IMR-90 (cell line): ENCODE results near the gene KCNN4. TPM values are rescaled to one million over a fixed set of nuclear protein-coding genes. Genes with fewer than 3 reads are reported as not detected.

ENCODE experiments used
- ATAC-seq: fragments of 200-7000 bp; cut with Tn5 transposase; 2 replicates; pipeline ENCODE4 v1.9.1; 2020; ENCODE audit warnings: low read depth, mild to moderate bottlenecking, moderate library complexity
- BruUV-seq: library from RNA; stranded (reverse); fragments of 400-500 nt; replicated peaks from 2 replicates; lab custom pipeline; 2021; lab: Mats Ljungman, UMichigan
- CTCF ChIA-PET: fragments of 300-600 bp; formaldehyde crosslinking; extraction: SDS; loops from one replicate; lab custom pipeline; 2021; ENCODE audit warnings: antibody characterized with exemption; lab: Yijun Ruan, JAX
- POLR2A ChIA-PET: fragments of 300-600 bp; sonication (Branson Sonifier 250); formaldehyde crosslinking; loops from one replicate; lab custom pipeline; 2022; ENCODE audit warnings: antibody characterized with exemption; ENCODE audit not compliant: unreplicated experiment; lab: Charles Lee
- DNase-seq: peaks from one replicate; pipeline ENCODE4 v3.0.0; 2013
- H2AFZ ChIP-seq: replicated peaks from 2 replicates; pipeline ENCODE3; 2013; ENCODE audit warnings: low read length, mild to moderate bottlenecking; ENCODE audit not compliant: poor library complexity
- H2AK5ac ChIP-seq: 2 replicates; pipeline ENCODE4 v1.6.1; 2013; ENCODE audit warnings: low read depth, low read length, inconsistent platforms
- H2AK9ac ChIP-seq: replicated peaks from 2 replicates; pipeline ENCODE3; 2013; ENCODE audit warnings: mild to moderate bottlenecking, low read depth, low read length, moderate library complexity; ENCODE audit not compliant: poor library complexity
- H2BK120ac ChIP-seq: 2 replicates; pipeline ENCODE4 v1.6.1; 2013; ENCODE audit warnings: low read depth, low read length, inconsistent platforms
- H2BK15ac ChIP-seq: 3 replicates; pipeline ENCODE4 v1.6.1; 2013; ENCODE audit warnings: low read depth, low read length, inconsistent platforms
- H2BK20ac ChIP-seq: 2 replicates; pipeline ENCODE4 v1.6.1; 2013; ENCODE audit warnings: low read depth, mild to moderate bottlenecking, inconsistent platforms, low read length, moderate library complexity
- H2BK5ac ChIP-seq: 2 replicates; pipeline ENCODE4 v1.6.1; 2013; ENCODE audit warnings: mild to moderate bottlenecking, low read depth, low read length, inconsistent platforms; ENCODE audit not compliant: poor library complexity, severe bottlenecking
- H3K14ac ChIP-seq: replicated peaks from 2 replicates; pipeline ENCODE4 v1.6.1; 2013; ENCODE audit warnings: low read depth, low read length, inconsistent platforms
- H3K18ac ChIP-seq: 2 replicates; pipeline ENCODE4 v1.6.1; 2013; ENCODE audit warnings: low read depth, low read length, control low read depth
- H3K23ac ChIP-seq: 2 replicates; pipeline ENCODE4 v1.6.1; 2013; ENCODE audit warnings: low read depth, low read length, inconsistent platforms
- H3K27ac ChIP-seq: 2 replicates; pipeline ENCODE4 v1.5.1; 2013; ENCODE audit warnings: mild to moderate bottlenecking, control low read depth, low read length; ENCODE audit not compliant: insufficient read depth
- H3K27me3 ChIP-seq: 2 replicates; pipeline ENCODE4 v1.6.1; 2013; ENCODE audit warnings: low read length; ENCODE audit not compliant: control insufficient read depth, insufficient read depth
- H3K36me3 ChIP-seq: 2 replicates; pipeline ENCODE4 v1.6.1; 2013; ENCODE audit warnings: low read length, mixed read lengths; ENCODE audit not compliant: control insufficient read depth, insufficient read depth
- H3K4ac ChIP-seq: 2 replicates; pipeline ENCODE4 v1.6.1; 2013; ENCODE audit warnings: low read depth, low read length, inconsistent platforms
- H3K4me1 ChIP-seq: 2 replicates; pipeline ENCODE4 v1.6.1; 2013; ENCODE audit warnings: low read length, mixed read lengths; ENCODE audit not compliant: control insufficient read depth, insufficient read depth
- H3K4me2 ChIP-seq: 2 replicates; pipeline ENCODE4 v1.6.1; 2013; ENCODE audit warnings: low read depth, mild to moderate bottlenecking, control low read depth, low read length, moderate library complexity
- H3K4me3 ChIP-seq: 2 replicates; pipeline ENCODE4 v1.5.1; 2013; ENCODE audit warnings: low read depth, mild to moderate bottlenecking, control low read depth, low read length, moderate library complexity; ENCODE audit not compliant: insufficient read depth
- H3K56ac ChIP-seq: 2 replicates; pipeline ENCODE4 v1.6.1; 2013; ENCODE audit warnings: low read length, inconsistent platforms; ENCODE audit not compliant: insufficient read depth; ENCODE audit errors: extremely low read depth
- H3K79me1 ChIP-seq, 2 experiments: 2 replicates each; pipeline ENCODE4 v1.6.1; 2013; ENCODE audit warnings: low read length in 2 of 2, inconsistent platforms in 1 of 2, low read depth in 1 of 2
- H3K9ac ChIP-seq: 2 replicates; pipeline ENCODE4 v1.6.1; 2013; ENCODE audit warnings: low read depth, low read length, control low read depth
- H3K9me1 ChIP-seq: 2 replicates; pipeline ENCODE4 v1.6.1; 2013; ENCODE audit warnings: low read length, inconsistent platforms; ENCODE audit not compliant: insufficient read depth
- H3K9me3 ChIP-seq: 2 replicates; pipeline ENCODE4 v1.6.1; 2013; ENCODE audit warnings: low read length; ENCODE audit not compliant: control insufficient read depth, insufficient read depth
- H4K20me1 ChIP-seq: 2 replicates; pipeline ENCODE4 v1.6.1; 2013; ENCODE audit warnings: low read length, inconsistent platforms; ENCODE audit not compliant: insufficient read depth
- H4K5ac ChIP-seq: 2 replicates; pipeline ENCODE4 v1.6.1; 2013; ENCODE audit warnings: mild to moderate bottlenecking, low read depth, low read length, control low read depth
- H4K8ac ChIP-seq, 2 experiments: 2 replicates each; pipeline ENCODE4 v1.6.1; 2013; ENCODE audit warnings: low read depth in 2 of 2, low read length in 2 of 2, control low read depth in 1 of 2, inconsistent platforms in 1 of 2
- H4K91ac ChIP-seq: 2 replicates; pipeline ENCODE4 v1.6.1; 2013; ENCODE audit warnings: low read depth, low read length, inconsistent platforms; ENCODE audit not compliant: insufficient read depth
- CTCF ChIP-seq: conservative IDR thresholded peaks from 2 replicates; pipeline ENCODE4 v1.5.1; 2012; ENCODE audit warnings: mild to moderate bottlenecking, low read depth, low read length, improper control_type of control experiment
- RCOR1 ChIP-seq: IDR thresholded peaks from 2 replicates; pipeline ENCODE4 v1.6.1; 2012; ENCODE audit warnings: mild to moderate bottlenecking, low read length, improper control_type of control experiment; ENCODE audit not compliant: insufficient replicate concordance
- SMC3 ChIP-seq: fragments of 150-350 bp; IDR thresholded peaks from 2 replicates; pipeline ENCODE4 v1.6.1; 2016; ENCODE audit warnings: low read depth, mild to moderate bottlenecking, antibody characterized with exemption, low read length, moderate library complexity
- WGBS, 2 experiments: methylation state at CpG; one replicate each; pipeline versions ENCODE4 v1.1.5 to v1.1.7; 2013; ENCODE audit warnings: missing lambda C conversion rate in 2 of 2; ENCODE audit not compliant: insufficient read length in 1 of 2; ENCODE audit errors: extremely low coverage in 2 of 2; 5-methylcytosine and 5-hydroxymethylcytosine counted together
- dilution Hi-C: fragments of 300-500 bp; cut with HindIII; formaldehyde crosslinking; loops from one replicate; pipeline ENCODE4 v1.14.3; 2018; ENCODE audit warnings: low sequenced_read_pairs; ENCODE audit not compliant: unreplicated experiment
- in situ Hi-C: fragments of 300-500 bp; cut with MboI; formaldehyde crosslinking; loops from 3 replicates; pipeline ENCODE4 v1.14.3; 2019; ENCODE audit warnings: low sequenced_read_pairs, inconsistent platforms, mixed read lengths
- intact Hi-C: fragments of 100-400 bp; cut with micrococcal nuclease; formaldehyde crosslinking; loops from 2 replicates; pipeline ENCODE4 v1.10.0; 2022
- polyA plus RNA-seq, 3 experiments: library from polyadenylated mRNA; depleted of rRNA; stranded (reverse); fragments of >200 nt; gene quantifications; 2 replicates each; pipeline ENCODE4 v1.2.3, GENCODE V29; 2012; ENCODE audit warnings: low replicate concordance in 1 of 3
- total RNA-seq: library from RNA; depleted of rRNA; stranded (reverse); fragments of >200 nt; gene quantifications from 2 replicates; pipeline ENCODE4 v1.2.3, GENCODE V29; 2012

Gene KCNN4
- total and polyA plus RNA-seq, 2 of the 4 experiments (the other 2 are of a cell fraction), result 0.54 to 0.99 TPM

GRCh38 chr19:43723588-43723987 lies 57.2 kb downstream of the KCNN4 start:
- Histone ChIP-seq H3K79me1 (no peaks in the 10 kb centered on the region), H3K9me3 (no peaks in the 10 kb centered on the region), H2AK5ac (no peak overlapping the region), H3K27ac (no peak overlapping the region), H4K91ac (no peak overlapping the region), H3K14ac (no peak overlapping the region), H3K9me1 (peaks cover 13% of the 10 kb centered on the region; the same call in 1 of the 2 replicates), H3K4me3 (no peak overlapping the region), H3K9ac (no peak overlapping the region), H3K4me2 (no peak overlapping the region), H4K5ac (no peak overlapping the region), H3K23ac (no peak overlapping the region), H3K27me3 (no peaks in the 10 kb centered on the region), H2BK120ac (no peak overlapping the region), H3K4ac (no peak overlapping the region), H2AFZ (no peak overlapping the region), H2BK5ac (no peak overlapping the region), H3K18ac (no peak overlapping the region), H2AK9ac (no peak overlapping the region), H2BK20ac (no peak overlapping the region), H2BK15ac (no peak overlapping the region), H3K4me1 (no peaks in the 10 kb centered on the region), H4K20me1 (no peaks in the 10 kb centered on the region), H3K36me3 (peaks cover 5% of the 10 kb centered on the region), H4K8ac (no peak overlapping the region), H3K56ac (no peak overlapping the region)
- dilution Hi-C loops (no loop called here), intact Hi-C loops (no loop called here), in situ Hi-C loops (no loop called here)
- TF ChIP-seq CTCF (peak; percentile 18; the same call in 1 of the 2 replicates), RCOR1 (no peak), SMC3 (peak; percentile 31; the same call in 1 of the 2 replicates)
- 83% methylated on average over 1 of the region's 8 CpGs; no CpG with 5 or more reads in 1 of the 2 experiments for WGBS, 2 experiments
- ChIA-PET CTCF (no interaction called here), POLR2A (no interaction called here)
- no peak for DNase-seq
- BruUV-seq, result no TSS peak
- no peak for ATAC-seq
